ENCODE data around the gene OSBPL6.

DNA sequence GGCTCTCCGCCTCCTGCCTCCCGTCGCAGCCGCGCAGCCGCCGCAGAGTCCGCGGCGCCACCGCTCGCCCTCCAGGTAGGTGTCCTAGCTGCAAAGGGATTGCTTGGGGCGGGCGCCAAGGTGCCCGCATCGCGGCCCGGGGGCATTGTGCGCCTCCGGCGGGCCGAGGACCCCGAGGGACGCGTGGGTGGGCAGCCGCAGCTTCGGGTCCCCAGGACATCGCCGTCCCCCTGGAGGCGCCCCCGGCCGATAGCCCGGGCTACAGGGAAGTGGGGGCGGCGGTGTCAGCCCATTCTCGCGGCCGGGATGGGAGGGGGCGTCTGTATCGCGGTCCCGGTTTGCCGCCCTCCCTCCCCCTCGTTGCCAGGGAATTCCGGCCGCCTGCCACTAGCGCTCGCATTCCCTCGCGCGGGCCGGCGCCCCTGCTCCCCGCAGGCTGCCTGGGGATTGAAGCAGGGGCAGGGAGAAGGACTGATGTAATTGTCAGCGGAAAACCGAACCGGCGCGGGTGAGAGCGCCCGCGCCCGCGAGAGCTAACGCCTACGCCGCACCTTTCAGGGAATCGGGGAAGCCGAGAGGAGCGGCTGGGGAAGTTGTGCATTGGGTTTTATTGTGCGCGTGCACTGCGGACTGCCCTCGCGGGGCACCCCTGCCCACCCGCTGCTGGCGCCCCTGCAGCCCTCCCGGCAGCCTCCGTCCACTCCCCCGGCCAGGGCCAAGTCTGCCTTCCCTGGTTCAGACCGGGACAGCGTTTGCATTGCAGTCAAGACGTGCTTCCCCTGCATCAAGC, 483 bp downstream of the OSBPL6 start:
- TF ChIP-seq GATA2 (IDR thresholded peaks at IDR 0.05; ENCODE audit: low read depth, low read length) (no peak), GATA3 (IDR thresholded peaks at IDR 0.05; ENCODE audit: low read depth, low read length) (no peak)

All from SH-SY5Y (cell line).